GM13977 (cell line): ENCODE results near the gene AREL1.

ENCODE experiments used
- DNase-seq: peaks from one replicate; pipeline ENCODE4 v3.0.0; 2012; ENCODE audit warnings: low spot score
- CTCF ChIP-seq: IDR thresholded peaks from 2 replicates; pipeline ENCODE4 v1.5.1; 2012; ENCODE audit warnings: mild to moderate bottlenecking, control low read depth; ENCODE audit not compliant: insufficient read depth; ENCODE audit errors: extremely low read depth, missing control alignments
- in situ Hi-C: fragments of 300-500 bp; cut with MboI; formaldehyde crosslinking; loops from one replicate; pipeline ENCODE4 v1.12.0; 2022; ENCODE audit warnings: low sequenced_read_pairs, low pct_unique_long_range_greater_than_20kb, mixed read lengths, inconsistent platforms; ENCODE audit not compliant: unreplicated experiment

AREL1 gene

GRCh38 chr14:74739293-74740030, 26.6 kb upstream of the AREL1 start:
- in situ Hi-C loops = no loop called here
- no peak for TF ChIP-seq CTCF
- no peak for DNase-seq

GRCh38 chr14:74737753-74738325, 25.0 kb upstream of the AREL1 start:
- DNase-seq = no peak
- in situ Hi-C loops = no loop called here

GRCh38 chr14:74735125-74735524, 22.2 kb upstream of the AREL1 start:
- TF ChIP-seq CTCF = no peak
- no peak for DNase-seq
- in situ Hi-C loops = no loop called here

More at GRCh38 chr14:74737753-74738325, 25.0 kb upstream of the AREL1 start:
- TF ChIP-seq CTCF = no peak

GRCh38 chr14:74733221-74733620, 20.3 kb upstream of the AREL1 start:
- DNase-seq = no peak
- no peak for TF ChIP-seq CTCF
- in situ Hi-C loops = no loop called here

GRCh38 chr14:74732387-74732786, 19.5 kb upstream of the AREL1 start:
- DNase-seq = no peak
- in situ Hi-C loops = no loop called here

GRCh38 chr14:74723134-74723533, 10.3 kb upstream of the AREL1 start:
- TF ChIP-seq CTCF = no peak
- in situ Hi-C loops = no loop called here

More at GRCh38 chr14:74732387-74732786, 19.5 kb upstream of the AREL1 start:
- TF ChIP-seq CTCF = no peak

GRCh38 chr14:74720526-74720925, 7.6 kb upstream of the AREL1 start:
- in situ Hi-C loops = no loop called here
- no peak for TF ChIP-seq CTCF
- no peak for DNase-seq

More at GRCh38 chr14:74723134-74723533, 10.3 kb upstream of the AREL1 start:
- DNase-seq = no peak
